Parathyroid adenoma (tissue), 2 donors: Measurements from ENCODE around the gene RDH5.

Experiments
- H2AFZ ChIP-seq: fragments of 300-600 bp; sonication (generic); one replicate; pipeline ENCODE4 v1.7.0; 2017; ENCODE audit warnings: antibody characterized with exemption, mild to moderate bottlenecking
- H3K27ac ChIP-seq: fragments of 300-600 bp; sonication (generic); one replicate; pipeline ENCODE4 v1.7.0; 2017
- H3K27me3 ChIP-seq: fragments of 300-600 bp; sonication (generic); one replicate; pipeline ENCODE4 v1.7.0; 2017; ENCODE audit warnings: low read length; ENCODE audit not compliant: control insufficient read depth, insufficient read depth
- H3K36me3 ChIP-seq: fragments of 300-600 bp; sonication (generic); one replicate; pipeline ENCODE4 v1.7.0; 2017; ENCODE audit warnings: low read length; ENCODE audit not compliant: control insufficient read depth, insufficient read depth
- H3K4me1 ChIP-seq: fragments of 300-600 bp; sonication (generic); one replicate; pipeline ENCODE4 v1.7.0; 2017; ENCODE audit warnings: control low read depth
- H3K4me2 ChIP-seq: fragments of 300-600 bp; sonication (generic); one replicate; pipeline ENCODE4 v1.7.0; 2017; ENCODE audit warnings: low read length
- H3K4me3 ChIP-seq: fragments of 300-600 bp; sonication (generic); one replicate; pipeline ENCODE4 v1.7.0; 2017; ENCODE audit warnings: low read depth, low read length
- H3K79me2 ChIP-seq: fragments of 300-600 bp; sonication (generic); one replicate; pipeline ENCODE4 v1.7.0; 2017; ENCODE audit warnings: control low read depth
- H3K9ac ChIP-seq: fragments of 300-600 bp; sonication (generic); one replicate; pipeline ENCODE4 v1.7.0; 2017; ENCODE audit warnings: mild to moderate bottlenecking
- H3K9me3 ChIP-seq: fragments of 300-600 bp; sonication (generic); one replicate; pipeline ENCODE4 v1.7.0; 2017; ENCODE audit warnings: low read length; ENCODE audit not compliant: control insufficient read depth
- CTCF ChIP-seq: fragments of 300-600 bp; sonication (generic); IDR thresholded peaks from one replicate; pipeline ENCODE4 v1.7.0; 2017; ENCODE audit warnings: antibody characterized with exemption, mild to moderate bottlenecking
- donor health status: primary hyperparathyroidism.

Gene RDH5

GRCh38 chr12:55741931-55742680 lies 21.9 kb downstream of the RDH5 start:
- no peak overlapping the region for H3K9ac ChIP-seq
- H3K4me1 ChIP-seq: peaks cover 16% of the 10 kb centered on the region
- H2AFZ ChIP-seq: peak overlapping the region; percentile 85
- no peaks in the 10 kb centered on the region for H3K79me2 ChIP-seq
- H3K9me3 ChIP-seq: no peaks in the 10 kb centered on the region
- no peaks in the 10 kb centered on the region for H3K36me3 ChIP-seq
- no peaks in the 10 kb centered on the region for H3K27me3 ChIP-seq
- H3K4me3 ChIP-seq: no peak overlapping the region
- no peak overlapping the region for H3K27ac ChIP-seq
- TF ChIP-seq CTCF: no peak
- peak overlapping the region; percentile 53 for H3K4me2 ChIP-seq

DNA sequence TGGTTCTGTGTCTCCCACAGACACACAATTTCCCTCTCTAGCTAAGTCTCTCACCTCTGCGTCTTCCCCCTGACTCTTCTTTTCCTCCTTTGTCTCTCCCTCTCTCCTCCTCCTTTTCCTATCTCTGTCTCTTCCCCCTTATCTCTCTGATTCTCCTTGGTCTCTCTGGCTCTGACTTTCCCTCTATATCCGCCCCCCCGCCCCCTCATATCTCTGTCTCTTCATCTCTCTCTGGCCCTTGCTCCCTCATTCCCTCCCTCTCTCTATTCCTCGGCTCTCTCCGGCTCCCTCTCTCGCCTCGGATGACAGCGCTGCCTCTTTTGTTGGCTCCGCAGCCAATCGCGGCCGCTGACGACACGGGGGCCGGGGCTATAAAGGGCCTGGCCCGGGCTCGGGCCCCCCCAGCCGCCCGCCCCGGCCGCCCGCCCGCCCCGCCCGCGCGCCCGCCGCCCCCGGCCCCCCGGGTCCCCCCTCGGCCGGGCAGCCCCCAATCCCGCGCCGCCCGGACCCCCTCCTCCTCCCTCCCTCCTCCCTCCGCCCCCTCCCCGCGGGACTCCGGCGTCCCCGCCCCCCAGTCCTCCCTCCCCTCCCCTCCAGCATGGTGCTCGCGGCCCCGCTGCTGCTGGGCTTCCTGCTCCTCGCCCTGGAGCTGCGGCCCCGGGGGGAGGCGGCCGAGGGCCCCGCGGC lies 22.7 kb downstream of the RDH5 start, which contains the start of gene GDF11:
TSS of gene GDF11 (plus strand) at position 404 of the 687 bp plus-strand sequence. CDS start at position 599, 195 bp downstream.
- no peaks in the 10 kb centered on the region for H3K36me3 ChIP-seq
- no peak within 1 kb of the TSS for H3K9ac ChIP-seq
- TF ChIP-seq CTCF: no peak
- H3K27ac ChIP-seq: no peak within 1 kb of the TSS
- no peaks in the 10 kb centered on the region for H3K9me3 ChIP-seq
- H2AFZ ChIP-seq: peak within 1 kb of the TSS; percentile 85
- H3K79me2 ChIP-seq: no peaks in the 10 kb centered on the region
- H3K4me2 ChIP-seq: peak within 1 kb of the TSS; percentile 64
- peaks cover 12% of the 10 kb centered on the region for H3K4me1 ChIP-seq
- peak within 1 kb of the TSS; percentile 49 for H3K4me3 ChIP-seq
- no peaks in the 10 kb centered on the region for H3K27me3 ChIP-seq

- peak overlapping the region; percentile 49 for H3K4me3 ChIP-seq
- no peaks in the 10 kb centered on the region for H3K27me3 ChIP-seq
- peak; percentile 14 for TF ChIP-seq CTCF
- no peak overlapping the region for H3K27ac ChIP-seq
- H3K4me1 ChIP-seq: peaks cover 5% of the 10 kb centered on the region
- H3K4me2 ChIP-seq: peak overlapping the region; percentile 64
- no peaks in the 10 kb centered on the region for H3K9me3 ChIP-seq
- no peak overlapping the region for H3K9ac ChIP-seq
- H2AFZ ChIP-seq: peak overlapping the region; percentile 81
- no peaks in the 10 kb centered on the region for H3K79me2 ChIP-seq
- H3K36me3 ChIP-seq: no peaks in the 10 kb centered on the region
Measured at GRCh38 chr12:55743406-55744339, 23.5 kb downstream of the RDH5 start.

DNA sequence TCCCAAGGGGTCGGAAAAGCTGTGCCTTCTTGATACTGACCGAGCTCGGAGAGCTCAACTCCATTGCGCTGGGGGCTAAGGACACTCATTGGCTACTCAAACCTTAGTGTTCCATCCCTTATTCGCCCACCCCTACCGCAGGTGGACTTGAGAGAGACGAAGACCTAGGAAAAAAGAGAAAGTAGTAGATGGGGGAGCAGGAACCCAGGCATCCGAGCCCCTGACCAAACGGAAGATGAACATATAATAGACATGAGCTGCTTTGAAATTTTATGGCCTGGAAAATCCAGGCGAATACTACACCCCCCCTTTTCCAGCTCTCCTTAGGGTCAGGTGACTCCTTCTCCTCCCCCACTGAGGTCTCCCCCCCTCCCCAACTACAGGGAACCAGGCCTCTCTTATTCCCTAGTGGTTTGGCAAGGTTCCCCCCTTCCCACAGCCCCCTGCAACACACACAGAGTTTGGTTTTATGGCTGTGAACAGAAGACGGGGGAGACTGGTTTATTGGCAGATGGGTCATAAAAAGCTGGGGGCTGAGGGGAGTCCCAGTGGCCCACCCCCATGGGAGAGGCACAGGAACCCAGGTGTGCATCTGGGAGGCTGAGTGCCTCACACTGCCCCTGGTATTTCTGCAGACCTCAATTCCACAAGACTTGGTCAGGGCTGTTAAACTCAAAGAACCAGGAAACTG lies 24.3 kb downstream of the RDH5 start:
- Histone ChIP-seq H3K27ac (no peak overlapping the region), H3K36me3 (no peaks in the 10 kb centered on the region), H2AFZ (peak overlapping the region; percentile 81), H3K4me2 (peak overlapping the region; percentile 64), H3K79me2 (no peaks in the 10 kb centered on the region), H3K9me3 (no peaks in the 10 kb centered on the region), H3K4me1 (peaks cover 2% of the 10 kb centered on the region), H3K27me3 (no peaks in the 10 kb centered on the region), H3K4me3 (no peak overlapping the region), H3K9ac (no peak overlapping the region)
- no peak for TF ChIP-seq CTCF
